Femur (tissue), 1 donor: Measurements from ENCODE around the gene DEFB124.

Experiments used
- DNase-seq: peaks from one replicate; pipeline ENCODE4 v3.0.0-alpha.2; 2017

The DEFB124 gene

DNA sequence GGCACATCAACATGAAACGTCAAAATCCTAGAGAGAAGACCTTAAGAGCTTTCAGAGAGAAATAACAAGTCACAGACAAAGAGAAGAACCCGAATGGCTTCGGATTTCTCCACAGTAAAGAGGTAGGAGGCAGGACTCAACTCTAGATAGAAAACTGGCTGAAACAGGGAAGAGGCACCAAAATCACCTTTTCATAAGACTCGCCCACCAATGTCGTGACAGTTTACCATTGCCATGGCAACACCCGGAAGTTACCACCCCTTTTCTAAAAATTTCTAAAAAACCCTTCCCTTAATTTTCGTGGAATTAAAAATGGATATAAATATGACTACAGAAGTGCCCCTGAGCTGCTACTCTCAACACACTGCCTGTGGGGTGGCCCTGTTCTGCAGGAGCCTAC, 56.6 kb downstream of the DEFB124 start:
- DNase-seq, result no peak

GRCh38 chr20:31415653-31416052, 59.3 kb downstream of the DEFB124 start:
- no peak for DNase-seq
